Measurements from ENCODE around the gene SPP1. TPM values are rescaled to one million over a fixed set of nuclear protein-coding genes. Genes with fewer than 3 reads are reported as not detected.
A peak's percentile ranks its signal among the peaks of the same experiment; 100 is the strongest.

Gene SPP1
- total RNA-seq, 2 donors from 2014 or later = 6.4 to 52.0 TPM

DNA sequence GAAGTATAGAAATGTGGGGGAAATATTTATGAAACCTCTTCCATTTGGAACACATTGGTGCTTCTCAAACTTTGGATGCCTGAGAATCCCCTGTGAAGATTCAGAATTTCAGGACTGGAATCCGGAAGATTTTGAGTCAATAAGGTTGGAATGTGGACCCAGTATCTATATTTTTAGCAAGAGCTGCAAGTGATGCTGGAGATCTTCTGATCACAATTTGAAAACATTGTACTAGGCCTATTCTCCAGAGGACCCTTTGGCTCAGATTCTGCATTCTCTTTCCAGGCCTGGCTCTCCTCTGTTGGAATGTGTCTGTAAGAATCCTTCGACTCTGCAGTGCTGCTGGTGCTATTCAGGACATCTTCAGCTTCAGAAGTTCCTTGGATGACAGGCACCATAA, 29.6 kb downstream of the SPP1 start:
- intact Hi-C loops (cut with DNase I) = loop anchor here (10.0 kb wide), 1 partner anchor 520 kb away; the partner anchor contains the start of gene PYURF
- H3K4me1 ChIP-seq (replicated peaks) = no peaks in the 10 kb centered on the region
- H3K4me3 ChIP-seq = no peak overlapping the region
- DNase-seq (ENCODE audit: low spot score) = no peak
- no peaks in the 10 kb centered on the region for H3K36me3 ChIP-seq
- 78% methylated on average over 2 of the region's 2 CpGs for WGBS
- no peaks in the 10 kb centered on the region for H3K9me3 ChIP-seq
- no peaks in the 10 kb centered on the region for H3K27me3 ChIP-seq (replicated peaks; ENCODE audit: insufficient read depth)
- TF ChIP-seq POLR2AphosphoS5 (IDR thresholded peaks at IDR 0.05) (no peak), POLR2A (IDR thresholded peaks at IDR 0.05) (no peak)
- TF ChIP-seq, protein P1, sequence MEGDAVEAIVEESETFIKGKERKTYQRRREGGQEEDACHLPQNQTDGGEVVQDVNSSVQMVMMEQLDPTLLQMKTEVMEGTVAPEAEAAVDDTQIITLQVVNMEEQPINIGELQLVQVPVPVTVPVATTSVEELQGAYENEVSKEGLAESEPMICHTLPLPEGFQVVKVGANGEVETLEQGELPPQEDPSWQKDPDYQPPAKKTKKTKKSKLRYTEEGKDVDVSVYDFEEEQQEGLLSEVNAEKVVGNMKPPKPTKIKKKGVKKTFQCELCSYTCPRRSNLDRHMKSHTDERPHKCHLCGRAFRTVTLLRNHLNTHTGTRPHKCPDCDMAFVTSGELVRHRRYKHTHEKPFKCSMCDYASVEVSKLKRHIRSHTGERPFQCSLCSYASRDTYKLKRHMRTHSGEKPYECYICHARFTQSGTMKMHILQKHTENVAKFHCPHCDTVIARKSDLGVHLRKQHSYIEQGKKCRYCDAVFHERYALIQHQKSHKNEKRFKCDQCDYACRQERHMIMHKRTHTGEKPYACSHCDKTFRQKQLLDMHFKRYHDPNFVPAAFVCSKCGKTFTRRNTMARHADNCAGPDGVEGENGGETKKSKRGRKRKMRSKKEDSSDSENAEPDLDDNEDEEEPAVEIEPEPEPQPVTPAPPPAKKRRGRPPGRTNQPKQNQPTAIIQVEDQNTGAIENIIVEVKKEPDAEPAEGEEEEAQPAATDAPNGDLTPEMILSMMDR (IDR thresholded peaks at IDR 0.05) = no peak
- no peak overlapping the region for H3K27ac ChIP-seq

DNA sequence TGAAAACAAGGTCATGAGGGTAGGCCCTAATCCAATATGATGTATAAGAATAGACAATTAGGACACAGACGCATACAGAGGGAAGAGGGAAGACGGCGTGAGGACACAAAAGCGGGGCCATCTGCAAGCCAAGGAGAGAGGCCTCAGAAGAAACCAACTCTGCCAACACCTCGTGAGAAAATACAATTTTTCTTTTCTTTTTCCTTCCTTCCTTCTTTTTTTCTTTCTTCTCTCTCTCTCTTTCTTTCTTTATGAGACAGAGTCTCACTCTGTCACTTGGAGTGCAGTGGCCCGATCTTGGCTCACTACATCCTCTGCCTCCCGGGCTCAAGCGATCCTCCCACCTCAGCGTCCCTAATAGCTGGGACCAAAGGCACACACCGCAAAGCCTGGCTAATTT, 30.4 kb downstream of the SPP1 start:
- intact Hi-C loops (cut with DNase I) = loop anchor here (10.0 kb wide), 1 partner anchor 519 kb away; the partner anchor contains the start of gene PYURF
- Histone ChIP-seq H3K4me3 (no peak overlapping the region), H3K27ac (no peak overlapping the region)

DNA sequence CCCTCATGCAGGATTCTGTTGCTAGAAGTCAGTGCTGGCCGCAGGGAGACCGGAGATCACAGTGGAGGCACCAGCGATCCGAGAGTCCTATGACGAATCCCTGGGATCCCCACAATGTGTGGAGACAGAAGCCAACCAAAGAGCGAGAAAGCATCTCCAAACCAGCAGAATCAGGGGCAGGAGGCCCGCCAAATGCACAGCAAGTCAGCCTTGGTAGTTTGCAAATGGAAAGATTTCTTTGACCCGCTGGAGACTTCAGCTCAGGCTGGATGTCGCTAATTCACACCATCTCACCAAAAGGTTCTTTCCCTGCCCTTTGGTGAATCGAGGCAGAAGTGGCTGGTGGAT, 31.4 kb downstream of the SPP1 start:
- H3K4me3 ChIP-seq = peak overlapping the region; percentile 72 to 86
- no peaks in the 10 kb centered on the region for H3K9me3 ChIP-seq
- H3K27me3 ChIP-seq (replicated peaks; ENCODE audit: insufficient read depth) = no peaks in the 10 kb centered on the region
- 60% methylated on average over 10 of the region's 10 CpGs for WGBS
- H3K27ac ChIP-seq = peak overlapping the region; percentile 58 to 80
- intact Hi-C loops (cut with DNase I) = loop anchor here (10.0 kb wide), 1 partner anchor 518 kb away; the partner anchor contains the start of gene PYURF
- DNase-seq (ENCODE audit: low spot score) = no peak
- no peaks in the 10 kb centered on the region for H3K4me1 ChIP-seq (replicated peaks)
- TF ChIP-seq POLR2AphosphoS5 (IDR thresholded peaks at IDR 0.05) (no peak), POLR2A (IDR thresholded peaks at IDR 0.05) (no peak)
- TF ChIP-seq, protein P1 (IDR thresholded peaks at IDR 0.05) = no peak
- no peaks in the 10 kb centered on the region for H3K36me3 ChIP-seq

More for the DNA sequence above, 30.4 kb downstream of the SPP1 start:
- no peak for DNase-seq (ENCODE audit: low spot score)
- H3K4me1 ChIP-seq (replicated peaks) = no peaks in the 10 kb centered on the region
- TF ChIP-seq POLR2AphosphoS5 (IDR thresholded peaks at IDR 0.05) (no peak), POLR2A (IDR thresholded peaks at IDR 0.05) (no peak)
- TF ChIP-seq, protein P1 (IDR thresholded peaks at IDR 0.05) = no peak
- no peaks in the 10 kb centered on the region for H3K27me3 ChIP-seq (replicated peaks; ENCODE audit: insufficient read depth)
- WGBS = 98% methylated on average over 10 of the region's 10 CpGs
- no peaks in the 10 kb centered on the region for H3K9me3 ChIP-seq
- no peaks in the 10 kb centered on the region for H3K36me3 ChIP-seq

DNA sequence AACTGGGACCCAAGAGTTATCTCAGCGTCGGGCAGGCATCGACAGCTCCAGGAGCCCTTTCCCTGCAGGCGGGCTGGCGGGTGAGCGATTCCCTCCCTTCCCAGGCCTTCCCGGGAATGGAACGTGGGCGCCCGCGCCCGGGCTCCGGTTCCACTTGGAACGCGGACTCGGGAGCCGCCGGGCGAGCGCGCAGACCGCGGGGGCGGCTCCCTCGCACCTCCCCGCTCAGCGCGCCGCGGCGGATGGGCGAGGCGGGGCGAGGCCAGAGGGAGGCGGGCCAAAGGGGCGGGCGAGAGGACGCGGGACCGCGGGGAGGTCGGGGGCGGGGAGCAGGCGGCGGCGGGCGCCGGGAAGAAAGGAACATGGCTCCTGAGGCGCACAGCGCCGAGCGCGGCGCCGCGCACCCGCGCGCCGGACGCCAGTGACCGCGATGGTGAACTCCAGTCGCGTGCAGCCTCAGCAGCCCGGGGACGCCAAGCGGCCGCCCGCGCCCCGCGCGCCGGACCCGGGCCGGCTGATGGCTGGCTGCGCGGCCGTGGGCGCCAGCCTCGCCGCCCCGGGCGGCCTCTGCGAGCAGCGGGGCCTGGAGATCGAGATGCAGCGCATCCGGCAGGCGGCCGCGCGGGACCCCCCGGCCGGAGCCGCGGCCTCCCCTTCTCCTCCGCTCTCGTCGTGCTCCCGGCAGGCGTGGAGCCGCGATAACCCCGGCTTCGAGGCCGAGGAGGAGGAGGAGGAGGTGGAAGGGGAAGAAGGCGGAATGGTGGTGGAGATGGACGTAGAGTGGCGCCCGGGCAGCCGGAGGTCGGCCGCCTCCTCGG, 32.0 kb downstream of the SPP1 start, which contains the start of gene PKD2:
Gene PKD2, plus strand, starts transcription at position 332 of the 818 bp plus-strand sequence. Its CDS starts 99 bp downstream, at position 431.
- H3K27me3 ChIP-seq (replicated peaks; ENCODE audit: insufficient read depth) = no peaks in the 10 kb centered on the region
- no peaks in the 10 kb centered on the region for H3K36me3 ChIP-seq
- 1% methylated on average over 62 of the region's 116 CpGs for WGBS
- intact Hi-C loops (cut with DNase I) = loop anchor here (10.0 kb wide), 1 partner anchor 517 kb away; the partner anchor contains the start of gene PYURF
- peak within 1 kb of the TSS; percentile 72 to 86 for H3K4me3 ChIP-seq
- TF ChIP-seq POLR2A (IDR thresholded peaks at IDR 0.05) (peak; percentile 68), POLR2AphosphoS5 (IDR thresholded peaks at IDR 0.05) (no peak)
- TF ChIP-seq, protein P1 (IDR thresholded peaks at IDR 0.05) = no peak
- DNase-seq (ENCODE audit: low spot score) = peak; percentile 76
- peak within 1 kb of the TSS; percentile 80 to 81 for H3K27ac ChIP-seq
- H3K9me3 ChIP-seq = no peaks in the 10 kb centered on the region
- no peaks in the 10 kb centered on the region for H3K4me1 ChIP-seq (replicated peaks)
